Activated naive CD8-positive, alpha-beta T cell treated with anti-CD3 and anti-CD28 coated beads, Interleukin-2, amount 10 ng/mL, durations not matched to agents 7 days and 5 days (primary cell): ENCODE measurements around the gene ZDHHC11B. TPM values are rescaled to one million over a fixed set of nuclear protein-coding genes. Genes with fewer than 3 reads are reported as not detected.
"Not testable (repeated sequence)": the region's sequence is repeated elsewhere in the genome, so short reads cannot be mapped to it uniquely, and the experiment has no call there.

ENCODE experiments used
- ATAC-seq: fragments of 150-1000 bp; cut with Tn5 transposase; one replicate; pipeline ENCODE4 v1.10.0; 2021; ENCODE audit warnings: low read depth, moderate library complexity
- POLR2A ChIA-PET: fragments of 350-600 bp; sonication (Branson Sonifier 250); formaldehyde crosslinking; loops from one replicate; lab custom pipeline; 2021; ENCODE audit warnings: antibody characterized with exemption; lab: Charles Lee
- DNase-seq: peaks from one replicate; pipeline ENCODE4 v3.0.0; 2021
- H3K27ac Mint-ChIP-seq: one replicate; pipeline ENCODE4 v1.8.0; 2022; ENCODE audit warnings: mild to moderate bottlenecking, mixed read lengths
- H3K27me3 Mint-ChIP-seq: one replicate; pipeline ENCODE4 v1.8.0; 2022; ENCODE audit warnings: mild to moderate bottlenecking, moderate library complexity, mixed read lengths
- H3K36me3 Mint-ChIP-seq: one replicate; pipeline ENCODE4 v1.8.0; 2021; ENCODE audit warnings: mild to moderate bottlenecking, mixed read lengths
- H3K4me1 Mint-ChIP-seq: one replicate; pipeline ENCODE4 v1.8.0; 2021; ENCODE audit warnings: mixed read lengths
- H3K4me3 Mint-ChIP-seq: one replicate; pipeline ENCODE4 v1.8.0; 2022; ENCODE audit warnings: mild to moderate bottlenecking, moderate library complexity, mixed read lengths
- H3K9me3 Mint-ChIP-seq: one replicate; pipeline ENCODE4 v1.8.0; 2021; ENCODE audit warnings: mixed read lengths
- total RNA-seq, 2 experiments: library from RNA; stranded (reverse); gene quantifications; one replicate each; pipeline ENCODE4 v1.2.3, GENCODE V29; 2021

ZDHHC11B gene
- total RNA-seq, 2 experiments from 2014 or later: 2.0 to 2.4 TPM

- H3K4me3 Mint-ChIP-seq, H3K27me3 Mint-ChIP-seq, H3K36me3 Mint-ChIP-seq, H3K4me1 Mint-ChIP-seq, H3K9me3 Mint-ChIP-seq, POLR2A ChIA-PET, DNase-seq, ATAC-seq, H3K27ac Mint-ChIP-seq: not testable (repeated sequence)
Observed at GRCh38 chr5:778421-778820, 6.1 kb downstream of the ZDHHC11B start.

DNA sequence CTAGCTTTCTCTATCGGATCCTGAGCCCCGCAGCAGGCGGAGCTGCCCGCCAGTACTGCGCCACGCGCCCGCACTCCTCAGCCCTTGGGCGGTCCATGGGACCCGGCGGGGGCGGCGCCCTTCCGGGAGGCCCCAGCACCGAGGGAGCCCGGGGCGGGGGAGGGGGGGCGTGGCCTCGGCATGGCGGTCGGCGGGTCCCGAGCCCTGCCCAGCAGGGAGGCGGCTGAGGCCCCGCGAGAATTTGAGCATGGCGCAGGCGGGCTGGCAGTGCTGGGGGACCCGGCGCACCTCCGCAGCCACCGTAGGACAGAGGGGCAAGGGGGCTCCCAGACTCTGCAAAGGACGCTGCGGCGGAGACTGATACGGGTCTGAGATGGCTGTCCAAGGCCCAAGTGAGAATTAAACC, 6.8 kb downstream of the ZDHHC11B start:
- Mint-ChIP-seq H3K36me3 (no peaks in the 10 kb centered on the region), H3K4me1 (no peaks in the 10 kb centered on the region), H3K4me3 (no peak overlapping the region), H3K27me3 (no peaks in the 10 kb centered on the region), H3K9me3 (no peaks in the 10 kb centered on the region), H3K27ac (no peak overlapping the region)
- DNase-seq: no peak
- POLR2A ChIA-PET: no interaction called here
- no peak for ATAC-seq

DNA sequence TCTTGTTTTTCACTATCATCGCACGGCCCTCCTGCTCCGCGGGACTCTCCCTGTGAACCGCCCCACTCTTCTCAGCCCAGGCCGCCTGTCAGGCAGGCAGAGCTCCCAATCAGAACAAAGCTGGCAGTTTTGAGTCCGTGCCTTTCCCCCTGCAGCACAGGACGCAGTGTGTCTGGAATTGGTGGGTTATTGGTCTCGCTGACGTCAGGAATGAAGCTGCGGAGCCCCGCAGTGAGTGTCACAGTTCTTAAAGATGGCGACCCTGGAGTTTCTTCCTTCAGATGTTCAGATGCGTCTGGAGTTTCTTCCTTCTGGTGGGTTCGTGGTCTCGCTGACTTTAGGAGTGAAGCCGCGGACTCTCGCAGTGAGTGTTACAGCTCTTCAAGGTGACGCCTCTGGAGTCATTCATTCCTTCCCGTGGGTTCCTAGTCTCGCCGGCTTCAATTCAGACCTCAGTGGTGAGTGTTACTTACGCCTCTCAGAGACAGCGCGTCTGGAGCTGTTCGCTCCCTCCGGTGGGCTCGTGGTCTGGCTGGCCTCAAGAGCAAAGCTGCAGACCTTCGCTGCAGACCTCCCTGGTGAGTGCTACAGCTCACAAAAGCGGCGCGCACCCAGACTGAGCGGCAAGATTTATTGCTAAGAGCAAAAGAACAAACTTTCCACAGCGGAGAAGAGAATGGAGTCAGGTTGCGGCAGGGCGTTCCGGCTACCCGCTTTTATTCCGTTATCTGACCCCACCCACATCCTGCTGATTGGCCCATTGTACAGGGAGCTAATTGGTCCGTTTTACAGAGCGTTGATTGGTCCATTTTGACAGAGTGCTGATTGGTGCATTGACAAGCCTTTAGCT, 7.4 kb downstream of the ZDHHC11B start:
- H3K27ac Mint-ChIP-seq: no peak overlapping the region
- no peak for DNase-seq
- H3K4me1 Mint-ChIP-seq: no peaks in the 10 kb centered on the region
- POLR2A ChIA-PET: no interaction called here
- H3K9me3 Mint-ChIP-seq: no peaks in the 10 kb centered on the region
- no peaks in the 10 kb centered on the region for H3K27me3 Mint-ChIP-seq
- ATAC-seq: no peak
- H3K36me3 Mint-ChIP-seq: no peaks in the 10 kb centered on the region
- H3K4me3 Mint-ChIP-seq: no peak overlapping the region

DNA sequence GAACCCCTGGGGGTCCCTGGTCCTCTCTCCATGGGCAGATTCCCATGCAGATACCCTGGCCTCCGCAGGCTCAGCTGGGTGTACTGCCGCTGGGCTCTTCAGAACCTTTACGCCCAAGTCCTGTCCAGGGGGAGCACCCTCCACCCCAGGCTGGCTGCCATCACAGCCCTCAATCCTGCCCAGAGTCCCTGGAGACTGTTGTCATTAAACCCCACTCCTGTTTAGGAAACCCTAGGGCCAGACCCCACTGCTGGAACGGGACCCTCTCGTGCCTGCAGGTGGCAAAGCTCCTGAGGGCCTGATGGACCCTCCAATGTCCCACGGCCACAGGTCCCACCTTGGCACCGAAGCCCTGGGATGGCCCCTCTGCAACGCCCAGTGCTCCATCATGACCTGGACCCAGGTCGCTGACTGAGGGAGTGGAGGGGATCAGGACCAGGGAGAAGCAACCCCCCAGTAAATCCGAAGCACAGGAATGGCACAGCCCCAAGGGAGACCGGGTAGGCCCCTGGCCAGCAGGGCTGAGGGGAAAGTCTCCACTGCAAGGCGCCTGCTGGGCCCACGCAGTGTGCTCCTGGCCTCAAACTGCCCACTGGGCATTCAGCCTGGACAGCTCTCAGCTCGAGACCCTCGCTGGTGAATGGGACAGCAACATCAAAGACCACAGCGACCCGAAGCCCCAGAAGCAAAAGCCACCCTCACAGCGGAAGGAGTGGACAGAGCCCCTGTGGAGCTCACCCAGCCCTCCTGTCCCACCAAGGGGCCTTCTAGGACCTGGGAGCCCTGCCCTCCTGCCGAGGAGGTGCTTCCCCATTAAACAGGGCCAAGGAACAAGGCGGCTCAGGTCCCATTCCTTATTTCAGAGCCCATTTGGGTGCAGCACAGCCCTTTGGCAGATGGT, 8.3 kb downstream of the ZDHHC11B start:
- POLR2A ChIA-PET: no interaction called here
- ATAC-seq (no peak), DNase-seq (no peak)
- H3K4me1 Mint-ChIP-seq: no peaks in the 10 kb centered on the region
- H3K27me3 Mint-ChIP-seq: no peaks in the 10 kb centered on the region
- no peaks in the 10 kb centered on the region for H3K36me3 Mint-ChIP-seq
- no peak overlapping the region for H3K27ac Mint-ChIP-seq
- no peaks in the 10 kb centered on the region for H3K9me3 Mint-ChIP-seq
- H3K4me3 Mint-ChIP-seq: no peak overlapping the region

DNA sequence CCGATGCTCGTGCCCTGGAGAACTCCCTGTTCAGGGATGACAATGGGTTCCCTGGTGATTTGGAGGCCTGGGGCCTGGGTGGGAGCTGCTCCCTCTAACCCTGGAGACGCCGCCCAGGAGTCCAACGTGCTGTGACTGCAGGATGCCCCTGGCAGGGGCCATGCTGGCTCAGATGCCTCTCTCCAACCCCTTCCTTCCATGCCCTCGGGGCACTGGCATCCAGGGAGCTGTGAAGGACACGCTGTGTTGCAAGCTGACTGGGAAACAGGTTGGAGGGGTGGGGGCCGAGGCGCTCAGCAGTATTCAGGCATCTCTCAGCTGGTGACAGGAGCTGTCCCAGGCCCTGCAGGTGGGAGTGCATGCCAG, 9.0 kb downstream of the ZDHHC11B start:
- ATAC-seq, H3K4me3 Mint-ChIP-seq, DNase-seq, H3K27ac Mint-ChIP-seq, H3K4me1 Mint-ChIP-seq, H3K36me3 Mint-ChIP-seq, POLR2A ChIA-PET, H3K9me3 Mint-ChIP-seq, H3K27me3 Mint-ChIP-seq: not testable (repeated sequence)

- H3K9me3 Mint-ChIP-seq, POLR2A ChIA-PET, H3K27ac Mint-ChIP-seq, ATAC-seq, DNase-seq, H3K36me3 Mint-ChIP-seq, H3K27me3 Mint-ChIP-seq, H3K4me3 Mint-ChIP-seq, H3K4me1 Mint-ChIP-seq: not testable (repeated sequence)
Observed at GRCh38 chr5:774854-775505, 9.5 kb downstream of the ZDHHC11B start.

GRCh38 chr5:774304-774703, 10.2 kb downstream of the ZDHHC11B start:
- H3K4me3 Mint-ChIP-seq, H3K4me1 Mint-ChIP-seq, H3K27me3 Mint-ChIP-seq, POLR2A ChIA-PET, DNase-seq, H3K36me3 Mint-ChIP-seq, H3K27ac Mint-ChIP-seq, ATAC-seq, H3K9me3 Mint-ChIP-seq: not testable (repeated sequence)

DNA sequence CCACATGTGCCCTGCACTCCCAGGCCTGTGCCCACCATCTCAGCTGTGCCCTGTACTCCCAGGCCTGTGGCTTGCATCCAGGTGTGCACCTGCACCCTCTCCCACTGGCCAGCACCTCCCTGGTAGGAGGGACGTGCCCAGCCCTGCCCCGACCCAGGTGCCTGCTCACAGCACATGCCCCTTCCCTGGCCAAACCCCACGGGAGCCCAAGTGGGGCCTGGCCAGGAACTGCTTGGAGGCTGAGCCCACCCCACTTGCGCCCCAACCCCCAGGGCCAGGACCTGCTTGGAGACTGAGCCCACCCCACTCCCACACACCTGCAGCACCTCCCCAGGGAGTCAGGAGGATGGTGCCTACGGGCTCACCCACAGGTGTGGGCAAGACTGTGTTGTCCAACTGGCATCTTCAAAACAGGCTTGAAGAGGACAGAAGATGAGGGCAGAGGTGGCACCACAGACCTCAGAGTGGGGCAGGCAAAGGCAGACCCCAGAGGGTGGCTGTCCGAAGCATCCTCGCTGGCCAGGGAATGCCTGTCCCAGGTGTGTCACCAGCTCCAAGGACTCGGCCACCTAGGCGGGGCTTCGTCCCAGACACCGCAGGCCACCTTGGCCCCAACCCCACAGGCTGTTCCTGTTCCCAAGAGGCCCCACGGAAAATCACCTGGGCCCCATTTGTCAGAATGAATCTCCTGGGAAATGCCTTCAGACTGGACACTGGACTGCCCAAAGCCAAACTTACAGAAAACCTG, 10.8 kb downstream of the ZDHHC11B start:
- Mint-ChIP-seq H3K27ac (no peak overlapping the region), H3K9me3 (no peaks in the 10 kb centered on the region), H3K27me3 (no peaks in the 10 kb centered on the region), H3K4me1 (no peaks in the 10 kb centered on the region), H3K36me3 (no peaks in the 10 kb centered on the region), H3K4me3 (no peak overlapping the region)
- no peak for DNase-seq
- POLR2A ChIA-PET: no interaction called here
- ATAC-seq: no peak

DNA sequence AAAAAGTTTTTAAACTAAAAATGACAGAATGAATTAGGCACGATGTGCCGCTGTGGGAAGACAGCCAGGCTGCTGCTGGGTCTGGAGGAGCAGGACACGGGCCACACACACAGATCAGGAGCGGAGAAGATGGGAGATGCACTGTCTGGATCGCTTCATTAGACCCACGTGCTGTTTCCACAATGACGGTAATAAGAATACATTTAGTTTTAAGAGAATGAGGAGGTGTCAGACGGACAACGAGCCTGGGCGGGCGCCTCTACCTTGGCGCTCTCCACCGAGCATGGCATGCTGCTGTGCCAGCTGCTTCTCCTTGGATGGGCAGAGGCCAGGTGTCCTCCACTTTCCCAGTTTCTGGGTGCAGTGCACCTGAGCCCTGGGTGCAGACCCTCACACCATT, 11.6 kb downstream of the ZDHHC11B start:
- ATAC-seq, H3K36me3 Mint-ChIP-seq, POLR2A ChIA-PET, H3K27me3 Mint-ChIP-seq, H3K9me3 Mint-ChIP-seq, DNase-seq, H3K4me3 Mint-ChIP-seq, H3K27ac Mint-ChIP-seq, H3K4me1 Mint-ChIP-seq: not testable (repeated sequence)

DNA sequence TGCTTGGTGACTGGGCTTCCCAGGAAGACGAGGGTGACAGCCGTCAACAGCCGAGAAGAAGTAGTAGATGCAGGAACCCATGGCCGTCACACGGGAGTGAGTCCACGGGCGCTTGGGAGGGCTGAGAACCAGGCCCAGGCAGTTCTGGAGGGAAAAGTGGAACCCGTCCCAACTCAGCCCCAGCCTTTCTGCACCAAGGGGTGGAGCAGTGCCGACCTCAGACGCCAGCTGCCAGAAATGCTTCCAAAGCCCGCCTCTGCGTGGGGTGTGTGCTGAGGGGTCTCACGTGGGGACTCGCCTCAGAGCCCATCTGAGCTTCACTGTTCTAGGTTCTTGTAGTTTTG, 12.0 kb downstream of the ZDHHC11B start:
- POLR2A ChIA-PET, DNase-seq, H3K4me3 Mint-ChIP-seq, H3K36me3 Mint-ChIP-seq, H3K27me3 Mint-ChIP-seq, ATAC-seq, H3K4me1 Mint-ChIP-seq, H3K9me3 Mint-ChIP-seq, H3K27ac Mint-ChIP-seq: not testable (repeated sequence)

GRCh38 chr5:771841-772546, 12.5 kb downstream of the ZDHHC11B start:
- ATAC-seq, H3K4me3 Mint-ChIP-seq, POLR2A ChIA-PET, H3K27me3 Mint-ChIP-seq, H3K27ac Mint-ChIP-seq, DNase-seq, H3K36me3 Mint-ChIP-seq, H3K4me1 Mint-ChIP-seq, H3K9me3 Mint-ChIP-seq: not testable (repeated sequence)

DNA sequence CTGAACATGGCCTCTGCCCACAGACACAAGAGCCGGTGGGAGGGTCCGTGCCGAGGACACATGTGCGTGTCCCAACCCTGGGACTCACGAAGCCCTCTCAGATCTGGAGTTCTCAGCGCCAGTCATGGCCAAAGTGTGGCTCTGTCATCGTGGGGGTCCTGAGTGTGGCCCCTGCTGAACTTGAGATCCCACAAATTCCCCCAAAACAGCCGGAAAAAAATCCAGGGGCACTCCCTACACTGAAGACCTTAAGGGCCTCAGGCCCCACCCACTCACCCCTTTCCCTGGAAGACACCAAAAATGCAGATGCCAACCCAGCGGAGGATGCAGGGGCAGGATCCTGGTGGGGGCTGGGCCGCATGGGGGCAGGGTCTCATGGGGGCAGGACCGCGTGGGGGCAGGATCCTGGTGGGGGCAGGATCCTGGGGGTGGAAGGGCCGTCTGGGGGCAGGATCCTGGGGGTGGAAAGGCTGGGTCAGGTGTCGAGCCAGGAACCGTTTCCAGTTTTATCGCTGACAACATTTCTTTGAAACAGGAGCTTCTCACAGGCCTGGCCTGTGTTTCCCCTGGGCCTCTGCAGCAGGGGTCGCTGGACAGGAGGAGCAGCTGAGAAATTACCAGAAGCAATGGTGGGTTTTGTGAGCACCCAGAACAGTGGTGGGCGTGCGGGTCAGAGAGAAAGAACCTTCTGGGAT, 13.3 kb downstream of the ZDHHC11B start:
- H3K27me3 Mint-ChIP-seq, POLR2A ChIA-PET, H3K36me3 Mint-ChIP-seq, H3K9me3 Mint-ChIP-seq, ATAC-seq, H3K4me3 Mint-ChIP-seq, H3K4me1 Mint-ChIP-seq, H3K27ac Mint-ChIP-seq, DNase-seq: not testable (repeated sequence)
